ENCODE results near the gene CDC42BPB. TPM values are rescaled to one million over a fixed set of nuclear protein-coding genes. Genes with fewer than 3 reads are reported as not detected.

Gene CDC42BPB
- total RNA-seq, 4 donors from 2014 or later, result 93.9 to 132 (median 110) TPM

DNA sequence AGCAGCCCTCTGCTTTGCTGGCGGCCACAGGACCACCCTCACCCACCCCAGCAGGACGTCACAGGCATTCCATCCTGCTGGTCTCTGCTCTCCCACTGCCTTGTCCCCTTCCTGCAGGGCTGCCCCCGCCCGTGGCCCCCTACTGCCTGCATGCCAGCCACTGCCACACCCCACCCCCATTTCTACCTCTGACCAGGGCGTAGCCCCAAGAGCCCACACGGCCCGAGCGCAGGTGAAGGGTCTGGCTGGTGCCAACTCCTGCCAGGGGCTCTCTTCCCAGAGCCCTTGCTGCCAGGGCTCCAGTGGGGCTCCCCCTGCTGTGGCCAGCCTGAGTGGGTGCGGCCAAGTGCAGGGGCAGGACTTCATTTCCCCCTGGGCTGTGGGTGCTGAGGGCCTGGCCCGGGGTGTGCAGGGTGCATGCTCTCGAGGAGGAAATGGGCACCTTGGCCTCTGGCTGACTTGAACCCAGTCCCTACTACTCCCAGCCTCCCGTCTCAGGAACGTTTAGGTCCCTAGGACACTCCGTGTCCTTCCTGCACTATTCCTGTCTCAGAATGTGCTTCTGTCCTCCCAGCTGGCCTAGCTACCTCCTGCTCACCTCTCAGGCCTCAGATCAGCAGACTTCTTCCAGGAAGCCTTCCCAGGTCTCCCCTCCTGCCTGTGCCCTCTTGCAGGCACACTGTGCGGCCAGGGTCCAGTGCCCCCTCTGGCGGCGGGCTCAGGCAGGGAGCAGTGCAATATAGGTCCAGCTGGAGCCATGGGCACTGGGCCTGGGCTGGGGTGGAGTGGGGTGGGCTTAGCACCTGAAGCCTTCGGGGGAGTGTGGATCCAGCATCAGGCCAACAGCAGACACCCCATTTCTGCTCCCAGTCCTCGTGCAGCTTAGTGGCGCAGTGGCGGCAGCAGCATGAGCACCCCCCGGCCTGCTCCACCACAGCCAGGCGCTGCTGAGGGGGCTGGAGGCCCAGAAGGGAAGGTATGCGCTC is 28.1 kb upstream of the CDC42BPB start:
- no peaks in the 10 kb centered on the region for H3K9me3 ChIP-seq
- TF ChIP-seq EP300 (IDR thresholded peaks at IDR 0.05), result no peak
- TF ChIP-seq, protein P1, sequence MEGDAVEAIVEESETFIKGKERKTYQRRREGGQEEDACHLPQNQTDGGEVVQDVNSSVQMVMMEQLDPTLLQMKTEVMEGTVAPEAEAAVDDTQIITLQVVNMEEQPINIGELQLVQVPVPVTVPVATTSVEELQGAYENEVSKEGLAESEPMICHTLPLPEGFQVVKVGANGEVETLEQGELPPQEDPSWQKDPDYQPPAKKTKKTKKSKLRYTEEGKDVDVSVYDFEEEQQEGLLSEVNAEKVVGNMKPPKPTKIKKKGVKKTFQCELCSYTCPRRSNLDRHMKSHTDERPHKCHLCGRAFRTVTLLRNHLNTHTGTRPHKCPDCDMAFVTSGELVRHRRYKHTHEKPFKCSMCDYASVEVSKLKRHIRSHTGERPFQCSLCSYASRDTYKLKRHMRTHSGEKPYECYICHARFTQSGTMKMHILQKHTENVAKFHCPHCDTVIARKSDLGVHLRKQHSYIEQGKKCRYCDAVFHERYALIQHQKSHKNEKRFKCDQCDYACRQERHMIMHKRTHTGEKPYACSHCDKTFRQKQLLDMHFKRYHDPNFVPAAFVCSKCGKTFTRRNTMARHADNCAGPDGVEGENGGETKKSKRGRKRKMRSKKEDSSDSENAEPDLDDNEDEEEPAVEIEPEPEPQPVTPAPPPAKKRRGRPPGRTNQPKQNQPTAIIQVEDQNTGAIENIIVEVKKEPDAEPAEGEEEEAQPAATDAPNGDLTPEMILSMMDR (IDR thresholded peaks at IDR 0.05), result no peak
- TF ChIP-seq POLR2A (IDR thresholded peaks at IDR 0.05; ENCODE audit: low read depth), result no peak
- no peak for TF ChIP-seq POLR2AphosphoS5 (IDR thresholded peaks at IDR 0.05)
- no peaks in the 10 kb centered on the region for H3K36me3 ChIP-seq
- H3K4me1 ChIP-seq, result peaks cover 0 to 8% (median 7%) of the 10 kb centered on the region in 4 donors
- H3K4me3 ChIP-seq, result no peak overlapping the region
- DNase-seq (ENCODE audit: extremely low spot score), result no peak
- no peak overlapping the region for H3K27ac ChIP-seq (replicated peaks in 1 of 4)
- peaks cover 0 to 66% (median 13%) of the 10 kb centered on the region in 4 donors for H3K27me3 ChIP-seq
- intact Hi-C loops (cut with DNase I), result no loop called here
- WGBS, result 79% methylated on average over 14 of the region's 24 CpGs

DNA sequence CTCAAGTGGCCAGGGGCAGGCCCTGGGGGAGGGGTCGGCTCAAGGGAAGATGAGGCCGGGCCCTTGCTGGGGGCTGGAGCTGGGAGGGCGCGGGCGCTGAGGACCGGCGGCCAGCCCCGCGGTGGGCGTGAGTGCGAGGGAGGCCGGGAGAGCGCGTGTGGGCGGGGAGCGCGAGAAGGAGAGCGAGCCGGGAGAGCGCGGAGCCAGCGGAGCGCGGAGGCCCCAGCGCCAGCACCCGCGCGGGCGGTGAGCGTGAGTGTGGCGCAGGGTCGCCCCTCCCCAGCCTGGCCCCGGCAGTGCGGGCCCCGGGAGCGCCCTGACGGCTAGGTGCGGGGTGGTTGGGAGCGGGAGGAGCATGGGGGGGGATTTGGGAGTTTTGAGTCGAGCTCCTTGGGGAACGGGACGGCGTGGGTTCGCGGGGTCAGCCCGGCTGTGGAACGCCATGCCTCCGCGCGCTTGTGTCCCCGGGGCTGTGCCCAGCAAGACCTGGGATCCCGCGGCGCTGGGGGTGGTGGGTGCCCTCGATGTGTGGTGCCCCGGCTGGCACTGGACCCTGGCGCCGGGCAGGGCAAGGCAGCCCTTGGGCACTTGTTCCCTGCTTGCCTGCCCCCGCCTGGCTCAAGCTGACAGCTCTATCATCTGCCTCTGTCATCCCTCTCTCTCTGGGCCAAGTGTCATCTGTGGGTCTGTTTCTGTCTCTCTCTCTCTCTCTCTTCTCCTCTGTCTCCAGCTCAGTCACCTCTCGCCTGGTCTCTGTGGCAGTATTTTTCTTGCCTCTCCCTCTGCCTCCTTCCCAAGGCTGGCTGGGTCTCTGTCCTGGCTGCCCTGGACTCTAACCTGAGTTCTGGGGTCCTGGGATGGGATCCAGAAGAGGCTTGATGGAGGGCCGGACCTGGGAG is 26.9 kb upstream of the CDC42BPB start, which contains the start of gene LBHD2:
TSS of gene LBHD2 (plus strand) at position 190 of the 899 bp plus-strand sequence. CDS start 1,803 bp downstream, outside the sequence.
- WGBS, result 28% methylated on average over 25 of the region's 61 CpGs
- no peaks in the 10 kb centered on the region for H3K9me3 ChIP-seq
- no peak within 1 kb of the TSS for H3K27ac ChIP-seq (replicated peaks in 1 of 4)
- TF ChIP-seq, protein P1 (IDR thresholded peaks at IDR 0.05), result no peak
- TF ChIP-seq EP300 (IDR thresholded peaks at IDR 0.05) (no peak), POLR2AphosphoS5 (IDR thresholded peaks at IDR 0.05) (no peak), POLR2A (IDR thresholded peaks at IDR 0.05; ENCODE audit: low read depth) (no peak)
- peak within 1 kb of the TSS; percentile 8 to 40 (median 26) for H3K4me3 ChIP-seq
- peaks cover 0 to 75% (median 13%) of the 10 kb centered on the region in 4 donors for H3K27me3 ChIP-seq
- peaks cover 0 to 8% (median 7%) of the 10 kb centered on the region in 4 donors for H3K4me1 ChIP-seq
- no peaks in the 10 kb centered on the region for H3K36me3 ChIP-seq
- intact Hi-C loops (cut with DNase I), result no loop called here
- DNase-seq (ENCODE audit: extremely low spot score), result no peak

DNA sequence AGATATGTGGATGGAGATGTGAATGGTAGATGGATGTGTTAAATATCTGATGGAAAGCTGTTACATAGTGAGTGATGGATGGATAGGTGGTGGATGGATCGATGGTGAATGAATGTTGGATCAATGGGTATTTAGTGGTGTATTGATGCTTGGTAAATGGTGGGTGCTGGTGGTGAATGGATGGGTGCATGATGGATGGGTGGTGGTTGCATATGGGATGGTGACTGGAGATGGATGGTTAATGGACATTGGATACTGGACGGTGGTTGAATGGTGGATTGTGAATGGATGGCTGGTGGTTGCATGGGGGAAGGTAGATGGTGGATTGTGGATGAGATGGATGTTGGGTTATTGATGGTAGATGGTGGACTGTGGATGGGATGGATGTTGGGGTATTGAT is 24.6 kb upstream of the CDC42BPB start:
- no peaks in the 10 kb centered on the region for H3K9me3 ChIP-seq
- WGBS, result 99% methylated on average over 2 of the region's 2 CpGs
- H3K4me3 ChIP-seq, result no peak overlapping the region
- no peak for DNase-seq (ENCODE audit: extremely low spot score)
- no peak overlapping the region for H3K27ac ChIP-seq (replicated peaks in 1 of 4)
- peaks cover 0 to 75% (median 13%) of the 10 kb centered on the region in 4 donors for H3K27me3 ChIP-seq
- intact Hi-C loops (cut with DNase I), result no loop called here
- no peaks in the 10 kb centered on the region for H3K36me3 ChIP-seq
- peaks cover 0 to 10% (median 7%) of the 10 kb centered on the region in 4 donors for H3K4me1 ChIP-seq
- TF ChIP-seq POLR2AphosphoS5 (IDR thresholded peaks at IDR 0.05), result no peak
- TF ChIP-seq EP300 (IDR thresholded peaks at IDR 0.05), result no peak
- TF ChIP-seq, protein P1 (IDR thresholded peaks at IDR 0.05), result no peak
- TF ChIP-seq POLR2A (IDR thresholded peaks at IDR 0.05; ENCODE audit: low read depth), result no peak

DNA sequence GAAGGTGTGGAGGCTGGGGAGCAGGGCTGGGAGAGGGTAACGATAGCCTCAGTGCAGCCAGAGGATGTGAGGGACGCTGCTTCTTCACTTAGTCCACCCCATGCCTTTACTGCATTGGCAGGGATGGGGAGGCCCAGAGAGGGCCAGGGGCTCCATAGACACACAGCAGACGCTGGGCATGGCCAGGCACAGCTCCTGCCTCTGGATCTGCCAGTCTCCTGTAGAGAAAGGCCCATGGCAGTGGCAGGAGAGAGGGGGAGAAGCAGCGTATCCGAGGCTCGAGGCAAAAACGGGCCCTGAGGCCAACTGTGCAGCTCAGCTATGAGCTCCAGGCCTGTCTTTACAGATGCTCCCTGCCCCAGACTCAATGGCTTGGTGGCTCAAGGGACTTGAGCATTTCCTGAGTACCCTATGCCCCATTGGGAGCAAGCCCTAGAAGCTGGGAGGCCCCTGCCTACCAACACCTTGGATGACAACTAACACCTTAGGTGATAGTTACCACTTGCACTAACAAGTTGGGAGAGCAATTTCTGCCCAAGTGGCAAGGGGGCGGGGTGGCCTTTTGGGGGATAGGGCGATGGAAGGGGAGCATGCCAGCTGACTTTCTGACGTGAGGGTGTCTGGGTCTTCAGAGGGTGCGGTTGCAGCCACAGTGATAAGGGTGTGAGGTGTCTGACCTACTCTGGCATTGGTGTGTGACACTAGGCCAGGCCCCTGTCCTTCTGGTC is 21.7 kb upstream of the CDC42BPB start:
- no peaks in the 10 kb centered on the region for H3K9me3 ChIP-seq
- no peak for DNase-seq (ENCODE audit: extremely low spot score)
- no peak overlapping the region for H3K27ac ChIP-seq (replicated peaks in 1 of 4)
- no peak overlapping the region for H3K4me3 ChIP-seq
- intact Hi-C loops (cut with DNase I), result loop anchor here (10.0 kb wide), 1 partner anchor 216 kb away; no protein-coding TSS in a partner anchor
- H3K27me3 ChIP-seq, result peaks cover 0 to 46% (median 2%) of the 10 kb centered on the region in 4 donors
- WGBS, result 83% methylated on average over 6 of the region's 11 CpGs
- no peaks in the 10 kb centered on the region for H3K36me3 ChIP-seq
- H3K4me1 ChIP-seq, result peaks cover 18 to 29% (median 22%) of the 10 kb centered on the region in 4 donors
- TF ChIP-seq POLR2A (IDR thresholded peaks at IDR 0.05; ENCODE audit: low read depth), result no peak
- TF ChIP-seq, protein P1 (IDR thresholded peaks at IDR 0.05), result no peak
- no peak for TF ChIP-seq EP300 (IDR thresholded peaks at IDR 0.05)
- TF ChIP-seq POLR2AphosphoS5 (IDR thresholded peaks at IDR 0.05), result no peak

All from esophagus muscularis mucosa (tissue), 4 donors.